22Rv1 (cell line): ENCODE measurements around the gene SLC1A7.

Source experiments
- ZFX ChIP-seq: fragments of 450-650 bp; IDR thresholded peaks from 2 replicates; pipeline ENCODE4 v1.6.1; 2017; ENCODE audit warnings: antibody characterized with exemption, borderline replicate concordance
- TF ChIP-seq, protein P1 (sequence below): fragments of 450-650 bp; IDR thresholded peaks from 2 replicates; pipeline ENCODE4 v1.5.1; 2017; ENCODE audit warnings: mild to moderate bottlenecking

DNA sequence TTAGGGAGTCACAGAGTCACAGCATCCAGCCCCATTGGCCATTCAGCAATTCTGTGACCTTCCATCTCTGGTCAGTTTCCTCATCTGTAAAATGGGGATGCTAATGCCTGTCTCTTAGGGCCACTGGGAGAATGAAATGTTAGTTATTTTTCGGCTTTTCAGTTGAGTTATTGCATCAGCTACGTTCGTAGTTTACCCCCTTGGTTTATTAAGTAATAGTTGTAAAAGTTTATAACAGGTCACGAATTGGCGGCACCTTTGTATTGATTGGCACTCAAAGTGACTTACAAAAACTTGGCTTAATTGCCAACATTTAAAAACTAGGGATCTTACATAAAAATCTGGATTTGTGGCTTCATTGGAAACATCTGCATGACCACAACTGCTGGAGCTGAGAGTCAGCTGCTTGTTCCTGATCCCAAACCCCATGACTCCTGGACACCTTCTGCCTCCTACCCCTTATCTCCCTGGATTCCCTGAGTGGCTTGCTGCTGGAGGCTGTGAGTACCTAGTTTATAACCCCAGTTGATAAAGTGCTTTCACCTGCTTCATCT, 23.0 kb upstream of the SLC1A7 start:
- TF ChIP-seq, protein P1, sequence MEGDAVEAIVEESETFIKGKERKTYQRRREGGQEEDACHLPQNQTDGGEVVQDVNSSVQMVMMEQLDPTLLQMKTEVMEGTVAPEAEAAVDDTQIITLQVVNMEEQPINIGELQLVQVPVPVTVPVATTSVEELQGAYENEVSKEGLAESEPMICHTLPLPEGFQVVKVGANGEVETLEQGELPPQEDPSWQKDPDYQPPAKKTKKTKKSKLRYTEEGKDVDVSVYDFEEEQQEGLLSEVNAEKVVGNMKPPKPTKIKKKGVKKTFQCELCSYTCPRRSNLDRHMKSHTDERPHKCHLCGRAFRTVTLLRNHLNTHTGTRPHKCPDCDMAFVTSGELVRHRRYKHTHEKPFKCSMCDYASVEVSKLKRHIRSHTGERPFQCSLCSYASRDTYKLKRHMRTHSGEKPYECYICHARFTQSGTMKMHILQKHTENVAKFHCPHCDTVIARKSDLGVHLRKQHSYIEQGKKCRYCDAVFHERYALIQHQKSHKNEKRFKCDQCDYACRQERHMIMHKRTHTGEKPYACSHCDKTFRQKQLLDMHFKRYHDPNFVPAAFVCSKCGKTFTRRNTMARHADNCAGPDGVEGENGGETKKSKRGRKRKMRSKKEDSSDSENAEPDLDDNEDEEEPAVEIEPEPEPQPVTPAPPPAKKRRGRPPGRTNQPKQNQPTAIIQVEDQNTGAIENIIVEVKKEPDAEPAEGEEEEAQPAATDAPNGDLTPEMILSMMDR = no peak
- TF ChIP-seq ZFX = no peak
